GM18907 (cell line): ENCODE data around the gene PDHB.

Experiments
- ATAC-seq: cut with Tn5 transposase; IDR thresholded peaks from one replicate; pipeline ENCODE4 v1.9.1; 2021; ENCODE audit warnings: mild to moderate bottlenecking, moderate library complexity; ENCODE audit not compliant: unreplicated experiment

Gene PDHB

GRCh38 chr3:58404396-58404795, 29.2 kb downstream of the PDHB start:
- ATAC-seq: no peak

GRCh38 chr3:58403513-58404109, 30.0 kb downstream of the PDHB start:
- no peak for ATAC-seq

- ATAC-seq: no peak
Observed at GRCh38 chr3:58398669-58399333, 34.8 kb downstream of the PDHB start.

GRCh38 chr3:58394339-58394738, 39.3 kb downstream of the PDHB start:
- ATAC-seq: no peak

- no peak for ATAC-seq
Observed at GRCh38 chr3:58392181-58392580, 41.5 kb downstream of the PDHB start.

GRCh38 chr3:58391156-58391865, 42.3 kb downstream of the PDHB start:
- no peak for ATAC-seq

- ATAC-seq: no peak
Observed at GRCh38 chr3:58388550-58389091, 45.0 kb downstream of the PDHB start.

- ATAC-seq: no peak
Observed at GRCh38 chr3:58387650-58388546, 45.7 kb downstream of the PDHB start.

- no peak for ATAC-seq
Observed at GRCh38 chr3:58386626-58387365, 46.8 kb downstream of the PDHB start.

GRCh38 chr3:58384381-58385090, 49.1 kb downstream of the PDHB start:
- ATAC-seq: no peak

- no peak for ATAC-seq
Observed at GRCh38 chr3:58383904-58384303, 49.7 kb downstream of the PDHB start.

- ATAC-seq: no peak
Observed at GRCh38 chr3:58383476-58383875, 50.2 kb downstream of the PDHB start.

GRCh38 chr3:58379351-58380073, 54.1 kb downstream of the PDHB start:
- ATAC-seq: no peak

GRCh38 chr3:58377750-58378149, 55.9 kb downstream of the PDHB start:
- ATAC-seq: no peak
